HepG2 (cell line): ENCODE measurements around the gene TAT. TPM values are rescaled to one million over a fixed set of nuclear protein-coding genes. Genes with fewer than 3 reads are reported as not detected.

Experiments used
- CENPT ChIP-seq: sonication (generic); formaldehyde crosslinking; IDR thresholded peaks from 2 replicates; pipeline ENCODE4 v1.8.0; 2022; ENCODE audit warnings: low read depth, mild to moderate bottlenecking, moderate library complexity, missing genetic modification reagents
- ERF ChIP-seq: IDR thresholded peaks from 2 replicates; pipeline ENCODE4 v1.6.1; 2018; ENCODE audit warnings: missing biosample characterization, missing genetic modification reagents
- FOSL2 ChIP-seq: sonication (generic); formaldehyde crosslinking; IDR thresholded peaks from 2 replicates; pipeline ENCODE4 v1.4.0; 2020; ENCODE audit warnings: missing genetic modification reagents
- FOXC1 ChIP-seq: sonication (generic); formaldehyde crosslinking; IDR thresholded peaks from 2 replicates; pipeline ENCODE4 v1.8.0; 2022; ENCODE audit warnings: mild to moderate bottlenecking, missing genetic modification reagents, borderline replicate concordance
- KLF6 ChIP-seq: IDR thresholded peaks from 2 replicates; pipeline ENCODE4 v1.8.0; 2016; ENCODE audit warnings: missing biosample characterization, missing genetic modification reagents
- MLX ChIP-seq: IDR thresholded peaks from 2 replicates; pipeline ENCODE4 v1.6.1; 2016
- PHB2 ChIP-seq: fragments of 450-650 bp; IDR thresholded peaks from 2 replicates; pipeline ENCODE4 v1.6.1; 2018; ENCODE audit not compliant: partially characterized antibody
- SMYD3 ChIP-seq: sonication (generic); formaldehyde crosslinking; IDR thresholded peaks from 2 replicates; pipeline ENCODE4 v1.8.1; 2023; ENCODE audit warnings: mild to moderate bottlenecking, missing genetic modification reagents
- TAF15 ChIP-seq: fragments of 200-400 bp; formaldehyde crosslinking; IDR thresholded peaks from one replicate; pipeline ENCODE4 v1.6.1; 2018; ENCODE audit warnings: mild to moderate bottlenecking, low read depth, low read length; ENCODE audit not compliant: poor library complexity, severe bottlenecking
- XBP1 ChIP-seq: sonication (generic); formaldehyde crosslinking; IDR thresholded peaks from 2 replicates; pipeline ENCODE4 v1.5.0; 2020; ENCODE audit warnings: missing genetic modification reagents
- ZBTB42 ChIP-seq: sonication (generic); formaldehyde crosslinking; IDR thresholded peaks from 2 replicates; pipeline ENCODE4 v1.5.0; 2020; ENCODE audit warnings: mild to moderate bottlenecking, missing genetic modification reagents
- ZNF225 ChIP-seq: sonication (generic); formaldehyde crosslinking; IDR thresholded peaks from 2 replicates; pipeline ENCODE4 v1.4.0; 2020; ENCODE audit warnings: mild to moderate bottlenecking, missing genetic modification reagents
- ZNF501 ChIP-seq: sonication (generic); formaldehyde crosslinking; IDR thresholded peaks from 2 replicates; pipeline ENCODE4 v1.5.1; 2020; ENCODE audit warnings: mild to moderate bottlenecking, moderate library complexity, missing genetic modification reagents
- ZNF557 ChIP-seq: sonication (generic); formaldehyde crosslinking; IDR thresholded peaks from 2 replicates; pipeline ENCODE4 v1.4.0; 2020; ENCODE audit warnings: missing genetic modification reagents
- ZNF678 ChIP-seq: sonication (generic); formaldehyde crosslinking; IDR thresholded peaks from 2 replicates; pipeline ENCODE4 v1.4.0; 2020; ENCODE audit warnings: mild to moderate bottlenecking, missing genetic modification reagents
- ZNF7 ChIP-seq: IDR thresholded peaks from 2 replicates; pipeline ENCODE4 v1.6.1; 2016; ENCODE audit warnings: missing biosample characterization, missing genetic modification reagents
- ZNF780A ChIP-seq: sonication (generic); formaldehyde crosslinking; IDR thresholded peaks from 2 replicates; pipeline ENCODE4 v1.8.0; 2022; ENCODE audit warnings: mild to moderate bottlenecking, missing genetic modification reagents, moderate library complexity
- ZNF816 ChIP-seq: sonication (generic); formaldehyde crosslinking; IDR thresholded peaks from 2 replicates; pipeline ENCODE4 v1.8.0; 2022; ENCODE audit warnings: missing genetic modification reagents, mild to moderate bottlenecking, borderline replicate concordance
- ZNF850 ChIP-seq: sonication (generic); formaldehyde crosslinking; conservative IDR thresholded peaks from 2 replicates; pipeline ENCODE4 v1.9.0; 2021; ENCODE audit warnings: mild to moderate bottlenecking, missing genetic modification reagents
- polyA plus RNA-seq, 8 experiments: library from polyadenylated mRNA; depleted of rRNA in 3 of 8; stranded (reverse) in 7 of 8; unstranded in 1 of 8; fragments of >200 nt; fragmentation: Illumina TruSeq in 4 of 8; extraction: Trizol in 4 of 8; gene quantifications; 2 replicates each; pipeline versions ENCODE4 v1.2.1 to v1.2.3, GENCODE V29; 2011 to 2016; ENCODE audit warnings: low read depth in 4 of 8, missing spikeins in 1 of 8, mixed read lengths in 1 of 8; ENCODE audit not compliant: insufficient read depth in 1 of 8
- total RNA-seq, 5 experiments: library from RNA; depleted of rRNA; stranded (reverse); fragments of >200 nt; fragmentation: Illumina TruSeq; extraction: Trizol; gene quantifications; 2 replicates each; pipeline ENCODE4 v1.2.3, GENCODE V29; 2016; ENCODE audit warnings: low read depth in 1 of 5
- TF ChIP-seq, protein P1 (sequence below): sonication (generic); formaldehyde crosslinking; IDR thresholded peaks from 2 replicates; pipeline ENCODE4 v1.5.1; 2020; ENCODE audit warnings: mild to moderate bottlenecking, moderate library complexity, missing genetic modification reagents
- TF ChIP-seq, protein P2 (sequence below): sonication (generic); formaldehyde crosslinking; IDR thresholded peaks from 2 replicates; pipeline ENCODE4 v1.5.1; 2020; ENCODE audit warnings: mild to moderate bottlenecking, missing genetic modification reagents, borderline replicate concordance

TAT gene
- total and polyA plus RNA-seq, 2 of the 13 experiments (the other 11 are each of a cell fraction or from before 2014, with no cell fraction given), result 1.6 to 5.8 TPM

DNA sequence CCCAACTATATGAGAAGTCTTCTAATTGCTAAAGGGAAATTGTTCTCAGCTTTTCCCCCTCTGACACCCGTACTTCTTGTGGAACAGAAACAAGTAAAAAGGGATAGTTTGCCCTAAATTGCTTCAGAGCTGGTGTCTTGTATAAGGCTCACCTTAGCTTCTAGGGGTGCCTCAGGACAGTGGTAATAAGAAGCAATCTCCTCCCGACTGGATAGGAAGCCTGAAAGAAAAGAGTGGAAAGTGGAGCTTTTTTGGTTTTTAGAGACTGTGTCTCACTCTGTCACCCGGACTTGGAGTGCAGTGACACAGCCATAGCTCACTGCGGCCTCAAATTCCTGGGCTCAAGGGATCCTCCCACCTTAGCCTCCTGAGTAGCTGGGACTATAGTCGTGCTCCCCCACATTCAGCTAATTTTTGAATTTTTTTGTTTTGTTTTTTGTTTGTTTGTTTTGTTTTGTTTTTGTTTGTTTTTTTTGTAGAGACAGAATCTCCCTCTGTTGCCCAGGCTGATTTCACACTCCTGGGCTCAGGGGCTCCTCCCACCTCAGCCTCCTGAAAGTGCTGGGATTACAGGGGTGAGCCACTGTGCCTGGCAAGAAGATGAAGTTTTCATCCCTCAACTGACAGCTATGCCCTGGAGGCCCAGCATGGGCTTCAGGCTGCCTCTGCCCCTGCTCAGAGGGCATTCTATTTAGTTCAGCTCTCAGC is 3.4 kb downstream of the TAT start (continued):
- TF ChIP-seq XBP1 (CRISPR knock-in tag), result no peak
- TF ChIP-seq ZNF816 (CRISPR knock-in tag), result 0 out of 2 replicates have a peak, but pooled peaks have one; percentile 32
- no peak for TF ChIP-seq ZNF780A (CRISPR knock-in tag)
- TF ChIP-seq SMYD3 (CRISPR knock-in tag), result no peak
- TF ChIP-seq MLX, result no peak
- no peak for TF ChIP-seq ZNF7 (CRISPR knock-in tag)
- TF ChIP-seq CENPT, result no peak
- no peak for TF ChIP-seq TAF15
- peak; percentile 61; the same call in 1 of the 2 replicates for TF ChIP-seq ZNF850 (CRISPR knock-in tag)
- TF ChIP-seq ZNF678 (CRISPR knock-in tag), result no peak
- TF ChIP-seq KLF6, result no peak
- no peak for TF ChIP-seq ZNF557 (CRISPR knock-in tag)
- TF ChIP-seq ZBTB42, result no peak
- TF ChIP-seq, protein P1, sequence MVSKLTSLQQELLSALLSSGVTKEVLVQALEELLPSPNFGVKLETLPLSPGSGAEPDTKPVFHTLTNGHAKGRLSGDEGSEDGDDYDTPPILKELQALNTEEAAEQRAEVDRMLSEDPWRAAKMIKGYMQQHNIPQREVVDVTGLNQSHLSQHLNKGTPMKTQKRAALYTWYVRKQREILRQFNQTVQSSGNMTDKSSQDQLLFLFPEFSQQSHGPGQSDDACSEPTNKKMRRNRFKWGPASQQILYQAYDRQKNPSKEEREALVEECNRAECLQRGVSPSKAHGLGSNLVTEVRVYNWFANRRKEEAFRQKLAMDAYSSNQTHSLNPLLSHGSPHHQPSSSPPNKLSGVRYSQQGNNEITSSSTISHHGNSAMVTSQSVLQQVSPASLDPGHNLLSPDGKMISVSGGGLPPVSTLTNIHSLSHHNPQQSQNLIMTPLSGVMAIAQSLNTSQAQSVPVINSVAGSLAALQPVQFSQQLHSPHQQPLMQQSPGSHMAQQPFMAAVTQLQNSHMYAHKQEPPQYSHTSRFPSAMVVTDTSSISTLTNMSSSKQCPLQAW (CRISPR knock-in tag), result peak; percentile 37; the same call in 1 of the 2 replicates
- no peak for TF ChIP-seq ZNF225 (CRISPR knock-in tag)
- TF ChIP-seq PHB2, result no peak
- TF ChIP-seq FOXC1 (CRISPR knock-in tag), result peak; percentile 68; the same call in 1 of the 2 replicates
- TF ChIP-seq ERF (CRISPR knock-in tag), result peak; percentile 35; the same call in 1 of the 2 replicates
- no peak; the same call in 1 of the 2 replicates for TF ChIP-seq FOSL2 (CRISPR knock-in tag)
- peak; percentile 64; the same call in 1 of the 2 replicates for TF ChIP-seq ZNF501 (CRISPR knock-in tag)
- TF ChIP-seq, protein P2, sequence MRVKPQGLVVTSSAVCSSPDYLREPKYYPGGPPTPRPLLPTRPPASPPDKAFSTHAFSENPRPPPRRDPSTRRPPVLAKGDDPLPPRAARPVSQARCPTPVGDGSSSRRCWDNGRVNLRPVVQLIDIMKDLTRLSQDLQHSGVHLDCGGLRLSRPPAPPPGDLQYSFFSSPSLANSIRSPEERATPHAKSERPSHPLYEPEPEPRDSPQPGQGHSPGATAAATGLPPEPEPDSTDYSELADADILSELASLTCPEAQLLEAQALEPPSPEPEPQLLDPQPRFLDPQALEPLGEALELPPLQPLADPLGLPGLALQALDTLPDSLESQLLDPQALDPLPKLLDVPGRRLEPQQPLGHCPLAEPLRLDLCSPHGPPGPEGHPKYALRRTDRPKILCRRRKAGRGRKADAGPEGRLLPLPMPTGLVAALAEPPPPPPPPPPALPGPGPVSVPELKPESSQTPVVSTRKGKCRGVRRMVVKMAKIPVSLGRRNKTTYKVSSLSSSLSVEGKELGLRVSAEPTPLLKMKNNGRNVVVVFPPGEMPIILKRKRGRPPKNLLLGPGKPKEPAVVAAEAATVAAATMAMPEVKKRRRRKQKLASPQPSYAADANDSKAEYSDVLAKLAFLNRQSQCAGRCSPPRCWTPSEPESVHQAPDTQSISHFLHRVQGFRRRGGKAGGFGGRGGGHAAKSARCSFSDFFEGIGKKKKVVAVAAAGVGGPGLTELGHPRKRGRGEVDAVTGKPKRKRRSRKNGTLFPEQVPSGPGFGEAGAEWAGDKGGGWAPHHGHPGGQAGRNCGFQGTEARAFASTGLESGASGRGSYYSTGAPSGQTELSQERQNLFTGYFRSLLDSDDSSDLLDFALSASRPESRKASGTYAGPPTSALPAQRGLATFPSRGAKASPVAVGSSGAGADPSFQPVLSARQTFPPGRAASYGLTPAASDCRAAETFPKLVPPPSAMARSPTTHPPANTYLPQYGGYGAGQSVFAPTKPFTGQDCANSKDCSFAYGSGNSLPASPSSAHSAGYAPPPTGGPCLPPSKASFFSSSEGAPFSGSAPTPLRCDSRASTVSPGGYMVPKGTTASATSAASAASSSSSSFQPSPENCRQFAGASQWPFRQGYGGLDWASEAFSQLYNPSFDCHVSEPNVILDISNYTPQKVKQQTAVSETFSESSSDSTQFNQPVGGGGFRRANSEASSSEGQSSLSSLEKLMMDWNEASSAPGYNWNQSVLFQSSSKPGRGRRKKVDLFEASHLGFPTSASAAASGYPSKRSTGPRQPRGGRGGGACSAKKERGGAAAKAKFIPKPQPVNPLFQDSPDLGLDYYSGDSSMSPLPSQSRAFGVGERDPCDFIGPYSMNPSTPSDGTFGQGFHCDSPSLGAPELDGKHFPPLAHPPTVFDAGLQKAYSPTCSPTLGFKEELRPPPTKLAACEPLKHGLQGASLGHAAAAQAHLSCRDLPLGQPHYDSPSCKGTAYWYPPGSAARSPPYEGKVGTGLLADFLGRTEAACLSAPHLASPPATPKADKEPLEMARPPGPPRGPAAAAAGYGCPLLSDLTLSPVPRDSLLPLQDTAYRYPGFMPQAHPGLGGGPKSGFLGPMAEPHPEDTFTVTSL (CRISPR knock-in tag), result peak; percentile 56; the same call in 1 of the 2 replicates
